HG03521 (cell line): ENCODE measurements around the gene IPO13.
A peak's percentile ranks its signal among the peaks of the same experiment; 100 is the strongest.

Experiments used
- ATAC-seq: cut with Tn5 transposase; IDR thresholded peaks from one replicate; pipeline ENCODE4 v1.9.1; 2021; ENCODE audit warnings: mild to moderate bottlenecking, moderate library complexity; ENCODE audit not compliant: unreplicated experiment

Gene IPO13

DNA sequence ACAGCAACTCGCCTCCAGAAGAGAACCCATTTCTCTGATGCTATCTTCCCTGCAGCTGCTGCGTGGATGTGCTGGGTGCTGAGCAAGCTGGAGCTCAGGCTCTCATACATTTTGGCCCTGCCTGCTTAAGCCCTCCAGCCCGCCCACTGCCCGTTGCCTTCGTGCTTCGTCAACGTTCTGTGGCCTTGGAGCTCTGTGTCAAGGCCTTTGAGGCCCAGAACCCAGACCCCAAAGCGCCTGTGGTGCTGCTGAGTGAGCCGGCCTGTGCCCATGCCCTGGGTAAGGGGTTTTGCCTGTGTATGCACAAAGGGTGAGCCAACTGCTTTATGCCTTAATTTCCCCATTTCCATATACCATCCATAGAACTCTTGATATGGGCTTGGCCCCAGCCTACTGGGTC is 24.2 kb downstream of the IPO13 start:
- ATAC-seq = no peak

DNA sequence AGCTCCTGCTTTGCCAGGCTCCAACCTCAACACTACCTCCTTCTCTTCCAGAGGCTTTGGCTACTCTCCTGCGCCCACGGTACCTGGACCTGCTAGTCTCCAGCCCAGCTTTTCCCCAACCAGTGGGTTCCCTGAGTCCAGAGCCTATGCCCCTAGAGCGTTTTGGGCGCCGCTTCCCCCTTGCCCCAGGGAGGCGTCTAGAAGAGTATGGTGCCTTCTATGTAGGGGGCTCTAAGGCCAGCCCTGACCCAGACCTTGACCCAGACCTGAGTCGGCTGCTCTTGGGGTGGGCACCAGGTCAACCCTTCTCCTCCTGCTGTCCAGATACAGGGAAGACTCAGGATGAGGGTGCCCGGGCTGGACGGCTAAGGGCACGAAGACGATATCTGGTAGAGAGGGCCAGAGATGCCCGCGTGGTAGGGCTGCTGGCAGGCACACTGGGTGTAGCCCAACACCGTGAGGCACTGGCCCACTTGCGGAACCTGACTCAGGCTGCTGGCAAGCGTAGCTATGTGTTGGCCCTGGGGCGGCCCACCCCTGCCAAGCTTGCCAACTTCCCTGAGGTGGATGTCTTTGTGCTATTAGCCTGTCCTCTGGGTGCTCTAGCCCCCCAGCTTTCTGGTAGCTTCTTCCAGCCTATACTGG is 24.7 kb downstream of the IPO13 start:
- no peak for ATAC-seq

DNA sequence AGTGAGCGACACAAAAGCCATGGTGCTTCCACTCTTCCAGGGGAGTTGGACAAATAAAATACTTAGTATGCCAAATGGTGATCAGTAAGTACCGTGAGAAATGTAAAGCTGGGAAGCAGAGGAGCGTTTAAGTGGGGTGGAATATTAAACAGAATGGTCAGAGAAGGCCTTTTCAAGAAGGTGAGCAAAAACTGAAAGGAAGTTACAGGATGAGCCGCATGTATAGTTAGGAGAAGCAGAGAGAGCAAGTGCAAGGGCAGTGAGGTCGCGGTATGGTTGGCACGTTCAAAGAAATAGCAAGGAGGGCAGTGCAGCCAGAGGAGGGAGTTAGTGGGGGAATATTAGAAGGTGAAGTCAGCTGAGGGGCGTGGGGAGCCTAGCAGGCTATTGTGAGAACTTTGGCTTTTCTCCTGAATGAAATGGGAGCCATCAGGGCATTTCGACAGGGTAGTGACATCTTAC is 27.3 kb downstream of the IPO13 start:
- no peak for ATAC-seq

DNA sequence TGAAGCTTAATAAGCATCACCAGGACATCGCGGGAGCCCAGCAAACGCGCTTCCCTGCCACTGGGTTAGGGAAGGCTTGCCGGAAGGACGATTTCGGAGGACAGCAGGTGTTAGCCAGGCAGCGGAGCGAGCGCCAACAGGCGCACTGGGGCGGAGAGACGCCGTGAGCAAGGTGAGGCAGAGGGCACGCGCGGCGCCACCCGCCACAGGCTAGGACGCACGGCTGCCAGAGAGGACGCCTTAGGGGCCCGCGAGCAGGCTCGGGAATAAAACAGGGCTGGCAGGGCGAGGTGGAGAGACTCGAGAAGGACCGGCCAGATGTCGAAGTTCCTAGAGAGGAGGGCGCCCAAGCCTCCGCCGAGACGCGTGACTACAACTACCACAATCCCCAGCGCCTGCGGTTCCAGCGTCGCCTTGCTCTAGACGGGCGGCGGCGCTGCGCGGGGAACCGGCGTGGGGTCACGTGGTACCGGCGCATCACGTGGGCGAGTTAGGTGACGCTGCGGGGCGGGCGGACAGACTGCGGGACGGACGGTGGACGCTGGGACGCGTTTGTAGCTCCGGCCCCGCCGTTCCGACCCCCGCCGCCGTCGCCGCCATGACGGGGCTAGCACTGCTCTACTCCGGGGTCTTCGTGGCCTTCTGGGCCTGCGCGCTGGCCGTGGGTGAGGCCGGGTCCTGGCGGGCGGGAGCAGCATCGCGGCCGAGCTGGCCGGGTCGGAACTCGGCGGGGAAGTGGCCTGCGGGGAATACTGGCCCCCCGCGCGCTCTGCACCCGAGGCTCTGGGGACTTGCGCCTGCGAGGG is 27.9 kb downstream of the IPO13 start, which contains the start of gene ATP6V0B:
Gene ATP6V0B (plus strand): TSS at position 518 of the 806 bp plus-strand sequence. CDS start 81 bp downstream, at position 599.
- peak; percentile 53 for ATAC-seq

DNA sequence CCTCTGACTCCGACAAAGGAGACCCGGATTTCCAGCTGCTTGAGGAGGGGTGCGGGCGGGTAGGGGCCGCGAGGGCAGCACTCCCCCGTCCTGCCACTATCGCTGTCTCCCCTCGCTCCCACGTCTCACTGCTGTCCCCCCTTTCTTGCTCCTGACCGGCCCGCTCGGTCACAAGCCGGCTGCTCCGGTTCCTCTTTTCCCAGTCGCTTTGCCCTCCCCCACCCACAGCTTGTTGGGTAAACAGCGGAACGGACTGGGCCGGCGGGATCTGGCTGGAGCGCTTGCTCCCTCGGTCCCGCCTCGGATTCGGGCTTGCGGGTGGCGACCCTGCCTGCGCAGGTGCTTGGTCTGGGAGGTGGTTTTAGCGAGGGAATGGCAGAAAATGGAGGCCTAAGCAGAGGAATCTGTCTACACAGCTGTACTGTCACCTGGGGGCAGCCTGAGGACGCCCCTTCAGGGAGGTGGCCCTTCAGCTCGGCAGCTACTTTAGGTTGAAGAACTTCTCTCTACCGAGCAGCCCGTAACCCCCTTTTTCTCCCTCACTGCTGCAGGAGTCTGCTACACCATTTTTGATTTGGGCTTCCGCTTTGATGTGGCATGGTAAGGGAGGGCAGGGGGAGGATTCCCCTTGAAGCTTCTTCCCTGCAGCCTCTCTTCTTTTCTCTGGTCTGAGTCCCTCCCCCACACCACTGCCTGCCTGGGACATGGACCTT is 28.7 kb downstream of the IPO13 start:
- ATAC-seq = peak; percentile 8

DNA sequence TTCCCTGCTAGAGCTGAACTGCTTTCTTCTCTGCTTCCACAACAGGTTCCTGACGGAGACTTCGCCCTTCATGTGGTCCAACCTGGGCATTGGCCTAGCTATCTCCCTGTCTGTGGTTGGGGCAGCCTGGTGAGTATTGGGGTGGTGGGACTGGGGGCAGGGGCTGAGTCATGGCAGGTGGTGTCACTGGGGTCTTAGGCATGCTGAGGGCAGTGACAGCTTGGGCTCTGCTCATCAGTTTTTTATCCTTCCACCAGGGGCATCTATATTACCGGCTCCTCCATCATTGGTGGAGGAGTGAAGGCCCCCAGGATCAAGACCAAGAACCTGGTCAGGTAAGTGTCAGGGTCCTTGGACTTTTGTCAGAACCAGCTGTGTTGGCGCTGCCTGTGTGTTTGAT is 29.3 kb downstream of the IPO13 start:
- no peak for ATAC-seq

DNA sequence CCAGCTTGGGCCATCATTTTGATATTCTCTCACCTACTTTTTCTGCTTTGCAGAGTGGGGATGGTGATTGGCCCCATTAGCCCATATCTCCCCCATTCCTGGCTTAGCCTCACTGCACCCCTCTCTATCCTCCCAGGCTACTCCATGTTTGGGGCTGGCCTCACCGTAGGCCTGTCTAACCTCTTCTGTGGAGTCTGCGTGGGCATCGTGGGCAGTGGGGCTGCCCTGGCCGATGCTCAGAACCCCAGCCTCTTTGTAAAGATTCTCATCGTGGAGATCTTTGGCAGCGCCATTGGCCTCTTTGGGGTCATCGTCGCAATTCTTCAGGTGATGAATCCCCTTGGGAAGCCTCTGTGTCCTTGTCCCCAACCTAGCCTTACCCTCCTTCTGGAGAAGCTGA is 30.1 kb downstream of the IPO13 start:
- no peak for ATAC-seq

DNA sequence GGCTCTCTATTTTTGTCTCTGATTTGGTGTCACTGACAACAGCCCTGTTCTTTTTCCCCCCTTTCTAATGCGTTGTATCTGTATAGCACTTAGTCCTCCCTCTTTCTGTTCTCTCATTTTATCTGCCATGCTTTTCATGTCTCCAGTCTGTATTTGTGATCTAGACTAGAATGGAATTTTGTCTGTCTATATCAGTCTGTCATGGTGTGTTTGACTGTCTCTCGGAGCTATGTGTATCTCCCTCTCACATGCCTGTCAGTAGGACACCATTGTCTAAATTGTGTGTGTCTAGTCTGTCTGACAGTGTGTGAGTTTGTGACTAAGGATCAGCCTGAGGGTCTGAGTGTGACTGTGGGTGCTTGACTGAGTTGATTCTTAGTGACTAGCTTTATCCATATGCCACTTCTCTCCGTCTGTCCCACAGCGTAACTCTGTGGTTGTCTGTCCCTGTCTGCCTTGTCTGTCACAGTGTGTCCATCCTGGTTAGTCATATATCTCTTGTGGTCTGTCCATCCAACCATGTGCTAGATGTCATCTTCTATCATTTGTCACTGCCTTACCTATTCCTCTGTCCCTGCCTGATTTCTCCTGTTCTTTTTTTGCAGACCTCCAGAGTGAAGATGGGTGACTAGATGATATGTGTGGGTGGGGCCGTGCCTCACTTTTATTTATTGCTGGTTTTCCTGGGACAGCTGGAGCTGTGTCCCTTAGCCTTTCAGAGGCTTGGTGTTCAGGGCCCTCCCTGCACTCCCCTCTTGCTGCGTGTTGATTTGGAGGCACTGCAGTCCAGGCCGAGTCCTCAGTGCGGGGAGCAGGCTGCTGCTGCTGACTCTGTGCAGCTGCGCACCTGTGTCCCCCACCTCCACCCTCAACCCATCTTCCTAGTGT is 30.9 kb downstream of the IPO13 start:
- ATAC-seq = no peak

DNA sequence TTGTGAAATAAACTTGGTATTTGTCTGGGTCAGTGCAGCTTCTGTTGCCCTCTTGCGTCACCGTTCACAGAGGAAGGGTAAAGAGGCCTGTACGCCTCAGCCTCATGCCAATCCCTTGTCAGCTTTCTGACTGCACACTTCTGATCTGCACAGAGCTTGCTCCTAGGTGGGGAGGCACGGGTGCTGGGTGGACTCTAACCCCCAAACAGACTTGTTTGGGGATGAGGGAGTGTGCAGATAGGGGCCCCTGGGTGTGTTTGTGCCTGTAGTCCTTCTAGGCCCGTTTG is 31.5 kb downstream of the IPO13 start:
- ATAC-seq = no peak

DNA sequence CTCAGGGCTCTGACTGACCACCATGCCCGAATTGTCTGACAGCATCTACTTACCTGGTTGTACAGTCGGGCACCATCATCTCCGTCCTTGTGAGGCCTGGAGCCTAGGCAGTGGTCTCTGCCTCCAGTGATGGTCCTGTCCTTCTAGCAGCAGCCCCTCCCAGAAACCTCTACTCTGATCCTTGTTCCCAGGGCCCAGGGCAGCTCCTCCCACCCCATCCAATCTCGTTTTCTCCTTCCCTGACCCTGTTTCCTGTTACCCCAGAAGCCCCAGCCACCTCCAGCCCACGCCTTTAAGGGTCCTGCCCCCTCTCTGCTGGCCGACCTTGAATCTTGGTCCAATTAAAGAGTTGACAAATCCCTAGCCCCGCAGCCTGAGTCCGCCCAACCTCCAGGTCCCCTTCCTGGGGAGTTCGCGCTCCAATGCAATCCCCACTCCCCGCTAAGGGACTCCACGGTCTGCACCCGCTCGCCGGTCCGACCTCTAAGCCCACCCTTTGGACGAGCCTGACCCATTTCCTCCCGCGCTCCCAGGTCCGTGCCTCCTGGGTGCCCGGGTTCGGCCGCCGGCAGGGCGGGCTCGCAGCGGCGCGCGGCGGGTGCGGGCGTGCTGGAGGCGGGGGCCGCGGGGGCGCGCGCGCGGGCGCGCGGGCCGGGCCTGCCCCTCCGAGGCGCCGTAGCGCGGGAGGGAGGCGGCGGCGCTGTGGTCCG is 32.0 kb downstream of the IPO13 start, which contains the start of gene B4GALT2:
Gene B4GALT2 (plus strand): TSS at position 660 of the 710 bp plus-strand sequence. CDS start 1,951 bp downstream, outside the sequence.
- ATAC-seq = no peak

DNA sequence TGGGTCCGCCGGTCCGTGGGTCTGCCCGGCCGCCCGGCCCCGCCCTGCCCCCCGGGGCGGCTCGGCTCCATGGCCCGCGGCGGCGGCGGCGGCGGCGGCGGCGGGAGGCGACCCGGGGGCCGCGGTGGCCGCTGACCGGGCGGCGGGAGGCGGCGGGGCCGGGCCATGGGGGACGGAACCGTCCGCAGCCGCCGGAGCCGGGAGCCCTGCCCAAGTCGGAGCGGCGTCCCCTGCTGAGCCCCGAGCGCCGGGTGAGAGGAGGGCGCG is 32.4 kb downstream of the IPO13 start:
- ATAC-seq = no peak

DNA sequence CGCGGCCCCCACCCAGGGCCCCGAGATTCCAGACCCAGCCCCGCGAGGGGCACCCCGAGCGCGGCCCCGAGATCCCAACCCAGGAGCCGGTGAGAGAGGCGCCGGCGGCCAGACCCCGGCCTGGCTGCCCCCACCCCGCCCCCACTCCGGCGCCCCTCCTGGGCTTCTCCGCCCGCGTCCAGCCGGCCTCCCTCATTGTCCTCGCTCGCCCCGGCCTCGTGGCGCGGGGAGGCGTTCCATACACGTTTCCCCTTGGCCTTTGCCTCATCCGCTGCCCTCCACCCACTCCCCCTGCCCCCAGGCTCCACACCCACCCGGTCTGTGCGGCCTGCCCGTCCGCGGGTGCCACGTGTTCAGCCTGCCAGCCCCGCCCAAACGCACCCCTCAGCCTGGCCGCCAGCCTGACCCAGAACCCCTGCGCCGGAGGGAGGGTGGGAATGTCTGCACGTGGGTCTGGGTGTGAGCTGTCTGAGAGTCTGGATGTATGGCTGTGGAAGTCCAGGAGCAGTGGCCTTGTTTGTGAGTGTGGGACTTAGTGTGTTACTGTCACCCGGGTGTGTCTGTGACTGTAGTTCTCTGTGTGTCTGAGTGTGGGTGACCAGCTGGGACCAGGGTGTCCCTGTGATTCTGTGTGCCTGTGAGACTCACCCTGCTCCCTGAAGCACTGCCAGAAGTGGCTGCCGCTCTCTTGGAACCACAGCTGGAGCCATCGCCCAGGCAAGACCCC is 32.9 kb downstream of the IPO13 start:
- ATAC-seq = no peak

DNA sequence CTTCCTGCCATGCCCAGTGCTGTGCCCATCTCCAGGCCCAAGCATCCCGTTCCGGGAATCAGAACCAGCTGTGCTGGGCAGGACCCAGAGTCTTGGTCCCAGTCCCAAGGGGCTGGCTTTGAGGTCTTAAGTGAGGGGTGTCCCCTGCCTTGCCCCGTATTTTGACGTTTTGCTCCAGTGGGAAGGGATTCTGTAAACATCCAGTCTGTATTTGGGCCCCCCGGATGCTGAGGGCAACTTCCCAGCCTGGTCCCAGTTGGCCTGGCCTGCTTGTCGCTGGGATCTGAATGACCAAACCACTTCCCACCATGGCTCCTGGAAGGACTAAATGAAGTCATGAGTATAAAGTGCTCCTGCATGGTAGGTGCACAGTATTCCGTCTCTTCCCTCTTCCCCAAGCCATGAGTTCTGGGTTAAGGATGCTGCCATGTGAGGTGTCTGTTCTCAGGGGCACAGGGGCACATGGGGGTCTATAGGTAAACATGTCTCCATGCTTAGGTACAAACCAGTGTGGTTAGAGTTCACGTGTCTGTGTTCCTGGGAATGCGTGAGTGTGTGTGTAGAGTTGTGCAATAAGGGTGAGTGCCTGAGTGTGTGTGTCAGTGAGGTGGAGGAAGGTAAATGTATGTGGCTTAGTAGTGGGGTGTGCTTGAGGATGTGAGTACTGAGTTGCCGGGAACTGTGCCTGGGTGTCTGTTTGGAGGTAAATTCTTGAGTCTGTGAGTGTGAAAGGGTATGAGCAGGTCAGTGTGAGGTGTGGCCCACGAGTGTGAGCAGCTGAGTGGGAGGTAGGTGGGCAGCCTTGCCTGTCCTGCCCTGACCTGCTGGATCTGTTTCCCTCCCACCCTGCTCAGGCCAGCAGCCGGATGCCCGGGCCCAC is 33.7 kb downstream of the IPO13 start:
- ATAC-seq = no peak

DNA sequence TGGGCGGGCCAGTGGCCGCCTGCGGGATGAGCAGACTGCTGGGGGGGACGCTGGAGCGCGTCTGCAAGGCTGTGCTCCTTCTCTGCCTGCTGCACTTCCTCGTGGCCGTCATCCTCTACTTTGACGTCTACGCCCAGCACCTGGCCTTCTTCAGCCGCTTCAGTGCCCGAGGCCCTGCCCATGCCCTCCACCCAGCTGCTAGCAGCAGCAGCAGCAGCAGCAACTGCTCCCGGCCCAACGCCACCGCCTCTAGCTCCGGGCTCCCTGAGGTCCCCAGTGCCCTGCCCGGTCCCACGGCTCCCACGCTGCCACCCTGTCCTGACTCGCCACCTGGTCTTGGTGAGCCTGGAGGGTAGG is 34.4 kb downstream of the IPO13 start:
- no peak for ATAC-seq

DNA sequence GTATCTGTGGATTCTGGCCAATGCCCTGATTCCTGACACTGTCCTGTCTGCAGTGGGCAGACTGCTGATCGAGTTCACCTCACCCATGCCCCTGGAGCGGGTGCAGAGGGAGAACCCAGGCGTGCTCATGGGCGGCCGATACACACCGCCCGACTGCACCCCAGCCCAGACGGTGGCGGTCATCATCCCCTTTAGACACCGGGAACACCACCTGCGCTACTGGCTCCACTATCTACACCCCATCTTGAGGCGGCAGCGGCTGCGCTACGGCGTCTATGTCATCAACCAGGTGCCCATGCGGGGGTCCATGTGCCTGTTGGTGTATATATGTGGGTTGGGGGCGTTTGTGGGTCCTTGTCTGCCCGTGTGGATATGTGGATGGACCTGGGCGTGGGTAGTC is 34.9 kb downstream of the IPO13 start:
- no peak for ATAC-seq

DNA sequence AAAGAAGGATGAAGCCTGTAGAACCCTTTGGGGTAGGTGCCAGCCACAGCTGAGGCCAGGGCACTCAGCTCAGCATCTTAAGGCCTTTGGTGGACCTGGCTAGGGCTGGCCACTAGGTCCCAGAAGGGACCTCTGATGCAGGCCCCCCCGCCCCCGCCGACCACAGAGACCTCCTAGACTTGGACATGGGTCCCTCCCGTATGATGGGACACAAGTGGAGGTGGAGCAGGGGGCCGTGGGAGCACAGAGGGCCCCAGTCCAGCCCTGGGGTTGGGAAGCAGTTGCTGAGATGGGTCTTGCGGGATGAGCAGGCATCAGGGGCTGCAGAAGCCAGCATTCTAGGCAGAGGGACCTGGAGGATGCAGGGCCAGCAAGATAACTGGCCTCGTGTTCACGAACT is 35.5 kb downstream of the IPO13 start:
- ATAC-seq = no peak

DNA sequence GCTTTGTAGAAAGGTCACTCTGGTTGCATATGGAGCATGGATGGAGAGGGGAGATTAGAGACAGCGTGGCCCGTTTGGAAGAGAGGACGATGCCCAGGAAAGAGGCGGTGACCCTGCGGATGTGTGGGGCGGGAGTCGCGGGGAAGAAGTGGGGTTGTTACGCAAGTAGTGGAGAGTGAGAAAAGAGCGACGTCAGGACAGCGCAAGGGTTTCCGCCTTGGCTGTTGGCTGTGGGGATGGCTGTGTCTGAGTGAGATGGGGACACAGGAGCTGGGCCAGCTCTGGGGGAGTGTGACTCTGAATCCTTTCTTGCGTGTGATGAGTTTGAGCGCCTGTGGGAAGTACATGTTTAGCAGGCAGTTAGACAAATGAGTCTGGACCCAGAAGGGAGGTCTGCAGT is 36.1 kb downstream of the IPO13 start:
- ATAC-seq = no peak

DNA sequence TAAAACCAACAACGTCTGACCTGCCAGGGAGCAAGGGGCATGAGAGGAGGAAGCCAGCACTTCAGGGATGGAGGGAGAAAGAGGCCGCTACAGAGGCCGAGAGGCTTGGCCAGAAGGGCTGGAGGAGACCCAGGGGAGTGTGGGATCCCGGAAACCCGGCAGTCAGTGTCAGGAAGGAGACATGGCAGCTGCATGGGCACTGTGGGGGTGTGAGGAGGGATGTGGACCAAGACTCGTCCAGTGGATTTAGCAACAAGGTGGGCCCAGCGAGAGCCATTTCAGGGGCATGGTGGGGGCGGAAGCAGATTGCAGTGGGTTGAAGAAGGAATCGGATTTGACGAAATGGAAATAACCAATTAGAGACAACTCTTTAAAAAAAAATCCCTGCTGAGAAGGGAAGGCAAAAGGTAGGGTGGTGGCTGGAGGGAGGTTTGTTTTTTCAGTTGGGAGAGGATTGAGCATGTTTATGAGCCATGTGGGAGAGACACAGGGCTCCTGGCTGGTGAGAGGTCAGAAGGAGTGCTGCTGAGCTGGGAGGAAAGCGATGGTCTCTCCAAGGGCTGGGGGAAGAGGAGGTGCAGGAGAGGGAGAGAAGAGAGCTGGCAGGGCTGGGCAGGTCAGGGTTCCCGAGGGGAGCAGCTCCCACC is 36.6 kb downstream of the IPO13 start:
- no peak for ATAC-seq
